Subcutaneous abdominal adipose tissue (tissue), 5 donors: ENCODE results near the gene MAP2K5.
"Not testable (repeated sequence)": the region's sequence is repeated elsewhere in the genome, so short reads cannot be mapped to it uniquely, and the experiment has no call there.

Source experiments
- H3K27ac ChIP-seq: one replicate; pipeline ENCODE4 v1.7.0; 2013; ENCODE audit warnings: low read depth, mild to moderate bottlenecking, inconsistent platforms, low read length, moderate library complexity
- H3K27me3 ChIP-seq, 5 donors: one replicate each; pipeline ENCODE4 v1.7.0; 2013; ENCODE audit warnings: low read length in 5 of 5, inconsistent platforms in 1 of 5; ENCODE audit not compliant: control insufficient read depth in 5 of 5, insufficient read depth in 4 of 5
- H3K36me3 ChIP-seq, 5 donors: one replicate each; pipeline ENCODE4 v1.7.0; 2013; ENCODE audit warnings: low read length in 5 of 5; ENCODE audit not compliant: control insufficient read depth in 5 of 5, insufficient read depth in 5 of 5
- H3K4me1 ChIP-seq, 5 donors: one replicate each; pipeline ENCODE4 v1.7.0; 2013; ENCODE audit warnings: low read length in 5 of 5, mild to moderate bottlenecking in 3 of 5, moderate library complexity in 1 of 5; ENCODE audit not compliant: control insufficient read depth in 5 of 5, insufficient read depth in 5 of 5
- H3K4me3 ChIP-seq, 5 donors: one replicate each; pipeline ENCODE4 v1.7.0; 2013; ENCODE audit warnings: low read length in 5 of 5, low read depth in 1 of 5
- H3K9ac ChIP-seq, 5 donors: one replicate each; pipeline ENCODE4 v1.7.0; 2013; ENCODE audit warnings: low read length in 5 of 5, mild to moderate bottlenecking in 4 of 5, moderate library complexity in 3 of 5
- H3K9me3 ChIP-seq, 5 donors: one replicate each; pipeline ENCODE4 v1.7.0; 2013; ENCODE audit warnings: low read length in 5 of 5; ENCODE audit not compliant: control insufficient read depth in 5 of 5
- donor health status: healthy.
- donor health status: healthy.
- donor health status: healthy.
- donor health status: healthy.
- donor health status: healthy.

Gene MAP2K5

GRCh38 chr15:67635950-67636349, 93.4 kb downstream of the MAP2K5 start:
- not testable (repeated sequence) for H3K27me3 ChIP-seq, H3K9ac ChIP-seq, H3K4me1 ChIP-seq, H3K9me3 ChIP-seq, H3K27ac ChIP-seq, H3K4me3 ChIP-seq
- peaks cover 6 to 28% (median 14%) of the 10 kb centered on the region in 5 donors for H3K36me3 ChIP-seq

- no peak overlapping the region for H3K4me3 ChIP-seq
- peaks cover 0 to 7% (median 0%) of the 10 kb centered on the region in 5 donors for H3K4me1 ChIP-seq
- no peak overlapping the region for H3K9ac ChIP-seq
- H3K27me3 ChIP-seq, result no peaks in the 10 kb centered on the region
- no peak overlapping the region for H3K27ac ChIP-seq
- H3K9me3 ChIP-seq, result no peaks in the 10 kb centered on the region
- H3K36me3 ChIP-seq, result peaks cover 0 to 7% (median 2%) of the 10 kb centered on the region in 5 donors
Measured at GRCh38 chr15:67639591-67639990, 97.1 kb downstream of the MAP2K5 start.

- Histone ChIP-seq H3K36me3 (peaks cover 0 to 7% (median 2%) of the 10 kb centered on the region in 5 donors), H3K4me3 (no peak overlapping the region), H3K9ac (no peak overlapping the region), H3K4me1 (peaks cover 0 to 7% (median 0%) of the 10 kb centered on the region in 5 donors), H3K9me3 (no peaks in the 10 kb centered on the region), H3K27me3 (no peaks in the 10 kb centered on the region), H3K27ac (no peak overlapping the region)
Measured at GRCh38 chr15:67641453-67641852, 99.0 kb downstream of the MAP2K5 start.

GRCh38 chr15:67646847-67647246, 104.3 kb downstream of the MAP2K5 start:
- Histone ChIP-seq H3K9ac (no peak overlapping the region), H3K36me3 (peaks cover 0 to 11% (median 8%) of the 10 kb centered on the region in 5 donors), H3K27ac (no peak overlapping the region), H3K9me3 (no peaks in the 10 kb centered on the region), H3K4me3 (no peak overlapping the region), H3K4me1 (peaks cover 0 to 3% (median 0%) of the 10 kb centered on the region in 5 donors), H3K27me3 (no peaks in the 10 kb centered on the region)

DNA sequence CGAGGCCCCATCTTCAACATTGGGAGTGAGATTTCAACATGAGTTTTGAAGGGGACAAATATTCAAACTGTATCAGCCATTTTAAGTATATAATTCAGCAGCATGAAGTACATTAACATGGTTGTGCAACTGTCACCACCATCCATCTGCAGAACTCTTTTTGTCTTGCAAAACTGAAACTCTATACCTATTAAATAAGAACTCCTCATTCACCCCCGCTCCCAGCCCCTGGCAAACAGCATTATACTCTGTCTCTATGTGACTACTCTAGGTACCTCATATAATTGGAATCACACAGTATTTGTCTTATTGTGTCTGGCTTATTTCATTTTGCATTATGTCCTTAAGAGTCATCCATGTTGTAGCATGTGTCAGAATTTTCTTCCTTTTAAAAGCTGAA, 110.1 kb downstream of the MAP2K5 start:
- no peak overlapping the region for H3K27ac ChIP-seq
- H3K4me1 ChIP-seq, result no peaks in the 10 kb centered on the region
- peaks cover 0 to 10% (median 7%) of the 10 kb centered on the region in 5 donors for H3K36me3 ChIP-seq
- H3K9ac ChIP-seq, result no peak overlapping the region
- peaks cover 2 to 5% (median 4%) of the 10 kb centered on the region in 5 donors for H3K9me3 ChIP-seq
- no peak overlapping the region for H3K4me3 ChIP-seq
- no peaks in the 10 kb centered on the region for H3K27me3 ChIP-seq

GRCh38 chr15:67660446-67660845, 117.9 kb downstream of the MAP2K5 start:
- no peak overlapping the region for H3K9ac ChIP-seq
- H3K9me3 ChIP-seq, result peaks cover 0 to 4% (median 4%) of the 10 kb centered on the region in 5 donors
- H3K4me1 ChIP-seq, result peaks cover 0 to 3% (median 0%) of the 10 kb centered on the region in 5 donors
- H3K4me3 ChIP-seq, result no peak overlapping the region
- no peak overlapping the region for H3K27ac ChIP-seq
- peaks cover 0 to 18% (median 3%) of the 10 kb centered on the region in 5 donors for H3K36me3 ChIP-seq
- no peaks in the 10 kb centered on the region for H3K27me3 ChIP-seq

GRCh38 chr15:67660874-67661606, 118.5 kb downstream of the MAP2K5 start:
- Histone ChIP-seq H3K4me3 (no peak overlapping the region), H3K9ac (no peak overlapping the region), H3K27me3 (no peaks in the 10 kb centered on the region), H3K4me1 (peaks cover 0 to 3% (median 0%) of the 10 kb centered on the region in 5 donors), H3K36me3 (peaks cover 0 to 18% (median 3%) of the 10 kb centered on the region in 5 donors), H3K27ac (no peak overlapping the region), H3K9me3 (no peaks in the 10 kb centered on the region)

DNA sequence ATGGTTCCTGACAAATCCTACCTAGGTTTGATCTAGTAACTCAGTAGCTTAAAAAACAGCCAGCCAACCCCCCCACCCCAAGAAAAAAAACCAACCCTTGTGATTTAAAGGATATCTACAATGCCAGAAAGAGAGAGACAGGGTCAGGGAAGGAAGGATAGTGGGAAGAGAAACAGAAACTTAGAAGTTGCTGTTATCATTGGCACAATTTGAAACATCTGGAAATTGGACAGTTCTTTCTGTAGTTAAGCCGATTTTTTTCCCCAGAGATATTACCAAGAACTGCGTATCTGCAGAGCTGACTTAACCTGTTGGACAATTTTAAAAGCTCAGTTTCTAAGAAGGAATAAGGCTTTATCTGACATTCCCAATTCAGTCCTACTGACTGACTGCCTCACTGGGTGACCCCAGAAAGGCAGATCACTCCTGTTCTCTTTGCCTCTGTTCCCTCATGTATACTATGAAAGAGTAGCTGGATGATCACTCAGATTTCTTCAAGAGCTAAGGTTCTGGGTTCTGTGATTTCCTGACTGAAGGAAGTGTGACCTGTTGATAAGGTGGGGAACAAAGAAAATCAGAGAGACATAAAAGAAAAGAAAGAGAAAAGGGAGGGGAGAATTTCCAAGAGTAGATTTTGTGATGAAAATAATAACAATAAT, 128.3 kb downstream of the MAP2K5 start:
- H3K4me1 ChIP-seq, result peaks cover 0 to 4% (median 0%) of the 10 kb centered on the region in 5 donors

DNA sequence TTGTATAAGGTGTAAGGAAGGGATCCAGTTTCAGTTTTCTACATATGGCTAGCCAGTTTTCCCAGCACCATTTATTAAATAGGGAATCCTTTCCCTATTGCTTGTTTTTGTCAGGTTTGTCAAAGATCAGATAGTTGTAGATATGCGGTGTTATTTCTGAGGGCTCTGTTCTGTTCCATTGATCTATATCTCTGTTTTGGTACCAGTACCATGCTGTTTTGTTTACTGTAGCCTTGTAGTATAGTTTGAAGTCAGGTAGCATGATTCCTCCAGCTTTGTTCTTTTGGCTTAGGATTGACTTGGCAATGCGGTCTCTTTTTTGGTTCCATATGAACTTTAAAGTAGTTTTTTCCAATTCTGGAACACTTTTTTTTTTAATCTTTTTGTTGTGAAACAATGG, 130.3 kb downstream of the MAP2K5 start:
- H3K4me3 ChIP-seq, H3K4me1 ChIP-seq, H3K9ac ChIP-seq, H3K9me3 ChIP-seq, H3K27ac ChIP-seq, H3K27me3 ChIP-seq, H3K36me3 ChIP-seq: not testable (repeated sequence)

More for the DNA sequence above, 128.3 kb downstream of the MAP2K5 start:
- no peaks in the 10 kb centered on the region for H3K27me3 ChIP-seq
- H3K9me3 ChIP-seq, result no peaks in the 10 kb centered on the region
- peaks cover 0 to 6% (median 2%) of the 10 kb centered on the region in 5 donors for H3K36me3 ChIP-seq
- H3K27ac ChIP-seq, result no peak overlapping the region
- no peak overlapping the region for H3K9ac ChIP-seq
- H3K4me3 ChIP-seq, result no peak overlapping the region

DNA sequence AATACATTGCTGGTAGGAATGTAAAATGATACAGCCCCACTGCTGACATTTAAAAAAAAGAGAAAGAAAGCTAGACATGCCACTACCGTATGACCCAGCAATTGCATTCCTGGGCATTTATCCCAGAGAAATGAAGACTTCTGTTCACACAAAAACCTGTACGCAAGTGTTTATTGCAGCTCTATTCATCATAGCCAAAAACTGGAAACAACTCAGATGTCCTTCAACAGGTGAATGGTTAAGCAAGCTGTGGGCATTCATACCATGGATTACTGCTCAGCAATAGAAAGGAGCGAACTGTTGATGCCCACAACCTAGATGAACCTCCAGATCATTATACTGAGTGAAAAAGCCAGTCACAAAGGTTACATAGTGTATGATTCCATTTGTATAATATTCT, 132.5 kb downstream of the MAP2K5 start:
- Histone ChIP-seq H3K9ac (no peak overlapping the region), H3K36me3 (no peaks in the 10 kb centered on the region), H3K27me3 (no peaks in the 10 kb centered on the region), H3K27ac (no peak overlapping the region), H3K4me3 (no peak overlapping the region), H3K4me1 (peaks cover 0 to 4% (median 0%) of the 10 kb centered on the region in 5 donors), H3K9me3 (no peaks in the 10 kb centered on the region)
